ENCODE measurements around the gene CREBRF. TPM values are rescaled to one million over a fixed set of nuclear protein-coding genes. Genes with fewer than 3 reads are reported as not detected.
"Not testable (repeated sequence)": the region's sequence is repeated elsewhere in the genome, so short reads cannot be mapped to it uniquely, and the experiment has no call there.

The CREBRF gene
- total RNA-seq, 1 donor from 2014 or later: 7.7 TPM

DNA sequence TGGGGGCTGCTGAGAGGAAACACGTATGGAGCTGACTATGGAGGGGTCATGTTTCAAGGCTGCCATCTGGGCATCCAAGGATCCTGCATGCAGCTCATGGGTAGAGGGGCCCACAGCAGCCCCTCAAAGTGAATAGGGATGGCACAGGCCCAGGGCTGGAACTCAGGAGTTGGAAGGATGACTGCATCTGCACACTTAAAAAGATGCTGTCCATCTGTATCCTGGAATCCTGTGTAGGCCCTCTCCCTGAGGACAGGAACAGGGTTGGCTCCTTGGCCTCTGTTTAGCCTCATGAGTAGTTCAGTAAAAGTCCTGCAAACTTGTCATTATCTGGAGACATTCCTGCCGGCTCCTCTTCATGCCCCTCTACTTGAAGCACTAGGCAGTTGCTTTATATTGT is 92.2 kb downstream of the CREBRF start:
- DNase-seq (ENCODE audit: extremely low read depth, low read depth, low spot score): no peak

DNA sequence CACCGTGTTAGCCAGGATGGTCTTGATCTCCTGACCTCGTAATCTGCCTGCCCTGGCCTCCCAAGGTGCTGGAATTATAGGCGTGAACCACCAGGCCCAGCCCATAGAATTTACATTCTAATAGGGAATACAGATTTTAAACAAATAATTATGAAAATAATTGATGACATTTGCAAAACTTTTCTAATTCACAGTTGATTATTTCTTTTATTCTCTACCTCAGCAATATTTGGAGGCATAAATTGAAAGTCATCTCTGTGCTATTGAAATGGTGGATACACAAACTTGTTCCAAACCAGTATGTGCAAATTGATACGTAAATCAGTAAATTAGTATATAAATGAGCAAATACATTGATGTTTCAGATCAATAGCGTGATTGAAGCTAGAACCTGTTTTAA is 96.4 kb downstream of the CREBRF start:
- no peak for DNase-seq (ENCODE audit: extremely low read depth, low read depth, low spot score)

- no peak for DNase-seq (ENCODE audit: extremely low read depth, low read depth, low spot score)
These were observed 97.7 kb downstream of the CREBRF start for GRCh38 chr5:173153842-173154241.

- not testable (repeated sequence) for DNase-seq (ENCODE audit: extremely low read depth, low read depth, low spot score)
These were observed 98.5 kb downstream of the CREBRF start for GRCh38 chr5:173154619-173155018.

- no peak for DNase-seq (ENCODE audit: extremely low read depth, low read depth, low spot score)
These were observed 99.8 kb downstream of the CREBRF start for GRCh38 chr5:173155912-173156311.

- no peak for DNase-seq (ENCODE audit: extremely low read depth, low read depth, low spot score)
These were observed 102.2 kb downstream of the CREBRF start for GRCh38 chr5:173158366-173158765.

- DNase-seq (ENCODE audit: extremely low read depth, low read depth, low spot score): no peak
These were observed 103.1 kb downstream of the CREBRF start for GRCh38 chr5:173159256-173159655.

DNA sequence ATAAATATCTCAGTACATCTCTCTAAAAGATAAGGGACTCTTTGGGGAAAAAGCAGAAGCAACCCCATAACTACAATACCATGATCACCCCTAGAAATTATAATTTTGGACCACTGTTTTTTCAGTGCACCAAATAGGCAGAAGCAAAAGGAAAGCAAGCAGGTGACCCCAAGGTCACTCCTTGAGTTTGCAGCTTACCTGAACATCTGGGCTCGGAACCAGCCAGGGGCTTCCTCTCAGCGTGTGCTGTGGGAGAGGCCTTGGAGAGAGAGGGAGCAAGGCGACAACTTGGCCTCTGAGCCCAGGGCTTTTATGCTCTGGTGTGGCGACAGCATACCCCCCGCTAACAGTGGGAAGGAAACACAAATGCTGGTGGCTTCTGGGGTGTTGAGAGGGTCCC is 105.0 kb downstream of the CREBRF start:
- no peak for DNase-seq (ENCODE audit: extremely low read depth, low read depth, low spot score)

GRCh38 chr5:173163219-173163618 is 107.1 kb downstream of the CREBRF start:
- DNase-seq (ENCODE audit: extremely low read depth, low read depth, low spot score): no peak

DNA sequence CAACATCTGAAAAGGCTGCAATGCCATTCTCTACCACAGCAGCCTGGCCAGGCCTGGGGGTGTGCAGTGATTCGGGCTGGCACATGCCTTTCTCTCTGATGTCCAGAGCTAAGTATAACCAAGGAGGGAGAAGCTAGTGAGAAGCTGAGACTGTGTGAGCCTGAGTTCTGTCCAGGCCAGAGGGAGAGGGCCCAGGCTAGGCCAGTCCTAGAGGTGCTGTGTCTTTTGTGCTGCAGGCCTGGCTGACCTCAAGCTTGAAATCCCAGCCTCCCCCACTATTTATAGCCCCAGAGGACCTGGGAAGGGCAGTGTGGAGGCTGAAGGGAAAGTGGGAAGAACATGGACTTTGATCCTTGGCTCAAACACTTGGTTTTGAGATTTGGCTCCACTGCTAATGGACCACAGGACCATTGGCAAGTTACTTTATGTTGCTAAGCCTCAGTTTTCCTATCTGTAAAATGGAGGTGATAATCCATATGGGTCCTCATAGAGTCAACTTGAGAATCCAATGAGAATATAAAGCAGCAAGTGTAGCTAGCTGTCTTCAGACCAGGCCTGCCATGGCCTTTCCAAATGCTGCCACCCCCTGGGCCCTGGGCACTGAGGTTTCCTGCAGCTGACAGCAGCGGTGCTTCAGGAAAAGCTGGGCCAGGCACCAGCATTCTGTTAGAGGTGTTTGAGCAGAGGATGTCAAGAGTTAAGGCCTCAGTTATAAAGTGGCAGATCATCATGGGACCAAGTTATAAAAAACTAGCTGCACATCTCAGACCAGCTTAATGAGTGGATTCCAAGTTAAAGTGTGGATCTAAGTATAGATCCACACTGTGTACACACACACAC is 109.2 kb downstream of the CREBRF start:
- no peak for DNase-seq (ENCODE audit: extremely low read depth, low read depth, low spot score)

GRCh38 chr5:173172166-173172565 is 116.0 kb downstream of the CREBRF start:
- DNase-seq (ENCODE audit: extremely low read depth, low read depth, low spot score): no peak

DNA sequence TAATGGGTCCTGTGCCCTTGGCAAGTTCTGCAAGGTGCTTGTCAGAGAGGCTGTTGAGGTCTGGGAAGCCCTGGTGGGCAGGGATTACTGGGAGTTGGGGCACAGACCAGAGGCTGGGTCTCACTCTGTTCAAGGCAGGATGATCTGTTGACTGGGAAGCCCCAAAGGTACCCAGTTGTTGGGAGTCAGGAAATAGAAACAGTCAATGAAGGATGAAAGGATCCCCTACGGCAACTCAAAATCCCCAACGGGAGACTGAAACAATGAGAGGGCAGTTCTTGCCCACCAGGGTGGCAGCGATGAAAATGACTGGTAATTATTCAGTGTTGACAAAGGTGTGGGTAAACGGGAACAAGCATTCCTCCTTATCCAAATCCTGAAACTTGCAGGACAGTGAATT is 119.4 kb downstream of the CREBRF start:
- no peak for DNase-seq (ENCODE audit: extremely low read depth, low read depth, low spot score)

- no peak for DNase-seq (ENCODE audit: extremely low read depth, low read depth, low spot score)
These were observed 122.3 kb downstream of the CREBRF start for GRCh38 chr5:173178369-173178910.

- no peak for DNase-seq (ENCODE audit: extremely low read depth, low read depth, low spot score)
These were observed 124.2 kb downstream of the CREBRF start for GRCh38 chr5:173180331-173180730.

- DNase-seq (ENCODE audit: extremely low read depth, low read depth, low spot score): no peak
These were observed 131.0 kb downstream of the CREBRF start for GRCh38 chr5:173187054-173187743.

DNA sequence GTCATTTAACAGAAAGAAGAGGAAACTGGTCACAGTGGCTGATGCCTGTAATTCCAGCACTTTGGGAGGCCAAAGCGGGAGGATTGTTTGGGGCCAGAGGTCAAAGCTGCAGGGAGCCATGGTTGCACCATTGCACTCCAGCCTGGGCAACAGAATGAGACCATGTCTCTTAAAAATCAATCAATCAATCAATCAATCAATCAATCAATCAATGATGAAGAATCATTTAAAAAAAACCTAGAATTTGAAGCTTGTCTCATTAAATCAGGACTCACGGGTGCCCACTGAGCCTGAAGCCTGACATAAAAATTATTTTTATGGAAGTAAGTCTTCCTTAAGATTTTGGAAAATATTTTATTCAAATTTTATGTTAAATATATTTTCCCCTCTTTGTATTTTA is 132.1 kb downstream of the CREBRF start:
- no peak for DNase-seq (ENCODE audit: extremely low read depth, low read depth, low spot score)

Other genes starting within 250 kb of the CREBRF start
- 168 and 172 TPM in 2 replicates for gene ERGIC1, start 222.1 kb upstream of the CREBRF start, total RNA-seq
- 48.3 and 50.7 TPM in 2 replicates for gene RPL26L1, start 96.9 kb upstream of the CREBRF start, total RNA-seq
- gene ATP6V0E1, start 72.6 kb upstream of the CREBRF start, total RNA-seq: 200 and 285 TPM in 2 replicates
- 11.4 and 14.8 TPM in 2 replicates for gene BNIP1, start 88.2 kb downstream of the CREBRF start, total RNA-seq
- gene NKX2-5, start 178.9 kb downstream of the CREBRF start, total RNA-seq: not detected in 2 replicates